ENCODE results near the gene ZNF586. TPM values are rescaled to one million over a fixed set of nuclear protein-coding genes. Genes with fewer than 3 reads are reported as not detected.
"Not testable (repeated sequence)": the region's sequence is repeated elsewhere in the genome, so short reads cannot be mapped to it uniquely, and the experiment has no call there.

ZNF586 gene
- total and polyA plus RNA-seq, 2 experiments from 2014 or later: 5.2 to 16.9 TPM

DNA sequence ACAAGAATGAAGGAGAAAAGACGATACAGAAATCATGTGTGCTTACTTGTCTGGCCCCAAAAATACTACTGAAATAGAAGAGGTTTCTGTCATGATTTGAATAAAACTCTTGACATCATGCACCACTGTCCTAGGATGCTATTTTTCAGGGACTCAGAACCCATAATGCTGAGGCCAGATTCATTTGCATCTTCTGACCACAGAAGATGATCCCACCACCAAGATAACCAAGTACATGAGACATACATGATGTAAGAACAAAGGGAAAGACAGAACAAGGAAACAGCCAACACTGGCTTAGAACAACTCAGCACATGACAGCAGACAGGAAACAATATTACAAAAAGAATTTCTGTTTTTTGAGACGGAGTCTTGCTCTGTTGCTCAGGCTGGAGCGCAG lies 42.8 kb downstream of the ZNF586 start (continued):
- TF ChIP-seq, protein P1, sequence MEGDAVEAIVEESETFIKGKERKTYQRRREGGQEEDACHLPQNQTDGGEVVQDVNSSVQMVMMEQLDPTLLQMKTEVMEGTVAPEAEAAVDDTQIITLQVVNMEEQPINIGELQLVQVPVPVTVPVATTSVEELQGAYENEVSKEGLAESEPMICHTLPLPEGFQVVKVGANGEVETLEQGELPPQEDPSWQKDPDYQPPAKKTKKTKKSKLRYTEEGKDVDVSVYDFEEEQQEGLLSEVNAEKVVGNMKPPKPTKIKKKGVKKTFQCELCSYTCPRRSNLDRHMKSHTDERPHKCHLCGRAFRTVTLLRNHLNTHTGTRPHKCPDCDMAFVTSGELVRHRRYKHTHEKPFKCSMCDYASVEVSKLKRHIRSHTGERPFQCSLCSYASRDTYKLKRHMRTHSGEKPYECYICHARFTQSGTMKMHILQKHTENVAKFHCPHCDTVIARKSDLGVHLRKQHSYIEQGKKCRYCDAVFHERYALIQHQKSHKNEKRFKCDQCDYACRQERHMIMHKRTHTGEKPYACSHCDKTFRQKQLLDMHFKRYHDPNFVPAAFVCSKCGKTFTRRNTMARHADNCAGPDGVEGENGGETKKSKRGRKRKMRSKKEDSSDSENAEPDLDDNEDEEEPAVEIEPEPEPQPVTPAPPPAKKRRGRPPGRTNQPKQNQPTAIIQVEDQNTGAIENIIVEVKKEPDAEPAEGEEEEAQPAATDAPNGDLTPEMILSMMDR (conservative IDR thresholded peaks at IDR 0.05; ENCODE audit: low read depth in 2 of 2): no peak
- TF ChIP-seq JUNB (IDR thresholded peaks at IDR 0.05; ENCODE audit: unreplicated experiment) (no peak), STAT1 (IDR thresholded peaks at IDR 0.05; ENCODE audit: unreplicated experiment) (no peak)

DNA sequence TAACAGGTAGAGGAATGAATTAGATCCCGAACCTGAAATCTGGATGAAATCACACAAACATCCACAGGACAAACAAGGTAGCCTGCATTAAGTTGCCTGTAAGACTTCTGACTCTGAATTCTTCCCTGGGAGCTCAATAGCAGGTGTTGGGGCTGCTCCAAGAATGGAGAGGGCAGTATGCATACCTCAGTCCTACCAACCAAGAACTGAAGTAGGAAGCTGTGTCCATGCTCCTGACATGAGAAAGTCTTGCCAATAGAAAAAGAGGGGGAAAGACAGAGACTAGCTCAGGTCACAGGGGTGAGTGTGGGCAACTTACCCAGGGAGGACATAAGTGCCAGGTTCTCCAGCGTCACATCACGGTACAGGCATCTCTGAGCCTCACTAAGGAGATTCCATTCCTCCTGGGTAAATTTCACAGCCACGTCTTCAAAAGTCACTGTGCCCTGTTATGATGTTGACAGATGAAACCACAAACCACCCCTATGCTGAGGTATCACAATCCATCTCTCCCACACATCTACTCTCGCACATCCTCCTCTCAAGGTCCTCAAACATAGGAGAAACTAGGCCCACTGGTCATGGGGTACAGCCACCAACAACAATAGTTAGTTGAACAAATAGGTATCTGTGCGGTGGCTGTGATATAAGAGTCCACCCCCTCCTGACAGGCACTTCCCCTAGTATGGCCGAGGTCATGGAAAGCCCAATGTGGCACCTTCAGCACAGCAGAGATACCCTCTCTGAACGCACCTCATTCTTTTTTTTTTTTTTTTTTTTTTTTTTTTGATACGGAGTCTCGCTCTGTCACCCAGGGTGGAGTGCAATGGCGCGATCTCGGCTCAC lies 43.7 kb downstream of the ZNF586 start:
- Histone ChIP-seq H4K20me1 (replicated peaks; ENCODE audit: insufficient read depth) (peaks cover 15% of the 10 kb centered on the region), H3K79me2 (replicated peaks; ENCODE audit: insufficient read depth) (peaks cover 45% of the 10 kb centered on the region), H3K36me3 (ENCODE audit: insufficient read depth) (peaks cover 23% of the 10 kb centered on the region), H3K4me2 (peak overlapping the region; percentile 97), H3K4me3 (peak overlapping the region; percentile 84)
- ATAC-seq; H3K27me3 Mint-ChIP-seq (ENCODE audit: insufficient read depth, low read depth, poor library complexity); H3K4me1 ChIP-seq (ENCODE audit: insufficient read depth); H3K9me3 Mint-ChIP-seq; H3K27ac ChIP-seq (ENCODE audit: low read depth); H2AFZ ChIP-seq; H3K27me3 ChIP-seq (ENCODE audit: insufficient read depth); H3K27ac Mint-ChIP-seq; H3K9me2 ChIP-seq (ENCODE audit: insufficient read depth); H3F3A ChIP-seq (replicated peaks; ENCODE audit: low read depth); DNase-seq (ENCODE audit: low spot score): not testable (repeated sequence)
- Mint-ChIP-seq H3K36me3 (ENCODE audit: low read depth) (peaks cover 33% of the 10 kb centered on the region), H3K4me1 (peaks cover 26% of the 10 kb centered on the region), H3K4me3 (peak overlapping the region; percentile 60)

DNA sequence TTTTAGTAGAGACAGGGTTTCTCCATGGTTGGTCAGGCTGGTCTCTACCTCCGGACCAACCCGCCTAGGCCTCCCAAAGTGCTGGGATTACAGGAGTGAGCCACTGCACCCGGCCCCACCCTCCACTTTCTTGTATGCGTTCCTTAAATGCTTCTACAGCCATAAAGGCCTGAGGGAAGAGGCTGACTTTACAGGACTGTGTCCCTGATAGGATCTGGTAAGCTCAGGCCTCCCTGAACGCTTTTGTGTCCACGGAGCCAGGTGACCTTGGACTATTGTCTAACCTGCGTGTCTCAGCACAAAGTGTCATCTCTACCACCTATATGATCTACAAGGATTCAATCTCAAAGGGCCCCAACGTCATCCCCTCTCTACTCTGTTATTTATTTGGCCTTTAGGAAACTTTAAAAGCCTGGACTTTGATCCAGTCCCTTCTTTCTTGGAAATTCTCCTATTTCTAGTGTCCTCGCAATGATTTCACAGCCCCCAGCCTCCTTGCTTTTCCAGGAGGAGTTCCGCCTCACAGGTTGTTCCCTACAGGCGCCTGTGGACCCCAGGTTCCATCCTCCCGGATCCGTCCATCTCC lies 44.5 kb downstream of the ZNF586 start:
- Mint-ChIP-seq H3K4me3 (peak overlapping the region; percentile 94), H3K27ac (peak overlapping the region; percentile 95), H3K9me3 (no peaks in the 10 kb centered on the region; the same call in 2 of the 3 replicates), H3K4me1 (peaks cover 31% of the 10 kb centered on the region), H3K27me3 (ENCODE audit: insufficient read depth, low read depth, poor library complexity) (peaks cover 10% of the 10 kb centered on the region), H3K36me3 (ENCODE audit: low read depth) (peaks cover 29% of the 10 kb centered on the region)
- H3K79me2 ChIP-seq (replicated peaks; ENCODE audit: insufficient read depth): peaks cover 45% of the 10 kb centered on the region
- peaks cover 15% of the 10 kb centered on the region for H4K20me1 ChIP-seq (replicated peaks; ENCODE audit: insufficient read depth)
- peak overlapping the region; percentile 30; the same call in 1 of the 2 replicates for H3K27ac ChIP-seq (ENCODE audit: low read depth)
- peak overlapping the region; percentile 4; the same call in 1 of the 2 replicates for H2AFZ ChIP-seq
- H3K4me1 ChIP-seq (ENCODE audit: insufficient read depth): 0 out of 2 replicates have a peak, but pooled peaks cover 9% of the 10 kb centered on the region
- H3K36me3 ChIP-seq (ENCODE audit: insufficient read depth): peaks cover 23% of the 10 kb centered on the region
- H3K4me2 ChIP-seq: peak overlapping the region; percentile 97
- peak; percentile 10; the same call in 2 of the 3 replicates for ATAC-seq
- 0 out of 2 replicates have a peak, but pooled peaks cover 5% of the 10 kb centered on the region for H3F3A ChIP-seq (replicated peaks; ENCODE audit: low read depth)
- DNase-seq (ENCODE audit: low spot score): peak; percentile 34
- no peaks in the 10 kb centered on the region for H3K9me2 ChIP-seq (ENCODE audit: insufficient read depth)
- peak overlapping the region; percentile 84 for H3K4me3 ChIP-seq
- no peaks in the 10 kb centered on the region for H3K27me3 ChIP-seq (ENCODE audit: insufficient read depth)
- TF ChIP-seq JUNB (IDR thresholded peaks at IDR 0.05; ENCODE audit: unreplicated experiment): no peak
- no peak for TF ChIP-seq ZNF114 (CRISPR knock-in tag; IDR thresholded peaks at IDR 0.05)
- no peak for TF ChIP-seq EZH2 (IDR thresholded peaks at IDR 0.05; ENCODE audit: low read depth, unreplicated experiment)
- TF ChIP-seq STAT1 (IDR thresholded peaks at IDR 0.05; ENCODE audit: unreplicated experiment): no peak
- TF ChIP-seq, protein P1 (conservative IDR thresholded peaks at IDR 0.05; ENCODE audit: low read depth in 2 of 2): no peak
- no peak for TF ChIP-seq ZNF331 (CRISPR knock-in tag; IDR thresholded peaks at IDR 0.05; ENCODE audit: low read depth)
- TF ChIP-seq NANOG (IDR thresholded peaks at IDR 0.05; ENCODE audit: borderline replicate concordance): no peak
